Smooth muscle cell (in vitro differentiated cells): Measurements from ENCODE around the gene AURKB. TPM values are rescaled to one million over a fixed set of nuclear protein-coding genes. Genes with fewer than 3 reads are reported as not detected.
A peak's percentile ranks its signal among the peaks of the same experiment; 100 is the strongest.

Experiments
- DNase-seq: peaks from one replicate; lab custom pipeline; 2025; ENCODE audit not compliant: unreplicated experiment; lab: John Stamatoyannopoulos, UW
- H2AFZ ChIP-seq: fragments of 200-600 bp; sonication (generic); 2 replicates; pipeline ENCODE4 v1.6.0; 2016; ENCODE audit warnings: antibody characterized with exemption, low read depth, mild to moderate bottlenecking
- H3F3A ChIP-seq: fragments of 200-600 bp; sonication (generic); 2 replicates; pipeline ENCODE4 v1.6.0; 2017; ENCODE audit warnings: antibody characterized with exemption, low read depth
- H3K27ac ChIP-seq: fragments of 200-600 bp; sonication (generic); 2 replicates; pipeline ENCODE4 v1.5.1; 2016; ENCODE audit warnings: low read depth, mild to moderate bottlenecking
- H3K27me3 ChIP-seq: fragments of 200-600 bp; sonication (generic); 2 replicates; pipeline ENCODE4 v1.6.1; 2016; ENCODE audit warnings: low read depth, mild to moderate bottlenecking
- H3K36me3 ChIP-seq: fragments of 200-600 bp; sonication (generic); 2 replicates; pipeline ENCODE4 v1.5.1; 2016; ENCODE audit warnings: low read depth
- H3K4me1 ChIP-seq: fragments of 200-600 bp; sonication (generic); 2 replicates; pipeline ENCODE4 v1.5.1; 2016; ENCODE audit warnings: low read depth
- H3K4me2 ChIP-seq: fragments of 200-600 bp; sonication (generic); 2 replicates; pipeline ENCODE4 v1.6.0; 2016; ENCODE audit warnings: mild to moderate bottlenecking
- H3K4me3 ChIP-seq: fragments of 200-600 bp; sonication (generic); 2 replicates; pipeline ENCODE4 v1.5.1; 2016; ENCODE audit warnings: mild to moderate bottlenecking
- H3K79me2 ChIP-seq: fragments of 200-600 bp; sonication (generic); 2 replicates; pipeline ENCODE4 v1.6.0; 2016; ENCODE audit warnings: low read depth, mild to moderate bottlenecking
- H3K9ac ChIP-seq: fragments of 200-600 bp; sonication (generic); 2 replicates; pipeline ENCODE4 v1.6.0; 2016; ENCODE audit warnings: low read depth
- H3K9me3 ChIP-seq: fragments of 200-600 bp; sonication (generic); replicated peaks from 2 replicates; pipeline ENCODE4 v1.5.1; 2016; ENCODE audit warnings: low read depth
- H4K20me1 ChIP-seq: fragments of 200-600 bp; sonication (generic); 2 replicates; pipeline ENCODE4 v1.6.0; 2016; ENCODE audit warnings: low read depth
- WGBS: methylation state at CpG from one replicate; pipeline ENCODE4 v1.1.7; 2016; ENCODE audit warnings: low lambda C conversion rate; 5-methylcytosine and 5-hydroxymethylcytosine counted together
- polyA plus RNA-seq: library from polyadenylated mRNA; unstranded; fragments of >200 nt; fragmentation: Nextera tagmentation; extraction: Ambion mirVana; gene quantifications from 2 replicates; pipeline ENCODE4 v1.2.1, GENCODE V29; 2016
- total RNA-seq: library from RNA; depleted of rRNA; stranded (reverse); fragments of >200 nt; gene quantifications from 2 replicates; pipeline ENCODE4 v1.2.3, GENCODE V29; 2014
- TF ChIP-seq, protein P1 (sequence below): fragments of 200-600 bp; sonication (generic); IDR thresholded peaks from 2 replicates; pipeline ENCODE4 v1.5.1; 2017; ENCODE audit warnings: borderline replicate concordance, mild to moderate bottlenecking, antibody characterized with exemption; ENCODE audit not compliant: insufficient read depth, poor library complexity, severe bottlenecking

Gene AURKB
- total and polyA plus RNA-seq, 2 experiments from 2014 or later = 16.6 to 33.5 TPM

- Histone ChIP-seq H3K4me3 (peak overlapping the region; percentile 65), H3K4me2 (peak overlapping the region; percentile 92), H2AFZ (peak overlapping the region; percentile 80), H3K9me3 (no peaks in the 10 kb centered on the region), H3K9ac (peak overlapping the region; percentile 46), H3K27ac (peak overlapping the region; percentile 78), H3K4me1 (peaks cover 8% of the 10 kb centered on the region), H4K20me1 (no peaks in the 10 kb centered on the region), H3K27me3 (no peaks in the 10 kb centered on the region), H3K79me2 (peaks cover 22% of the 10 kb centered on the region), H3F3A (no peaks in the 10 kb centered on the region), H3K36me3 (no peaks in the 10 kb centered on the region)
- TF ChIP-seq, protein P1, sequence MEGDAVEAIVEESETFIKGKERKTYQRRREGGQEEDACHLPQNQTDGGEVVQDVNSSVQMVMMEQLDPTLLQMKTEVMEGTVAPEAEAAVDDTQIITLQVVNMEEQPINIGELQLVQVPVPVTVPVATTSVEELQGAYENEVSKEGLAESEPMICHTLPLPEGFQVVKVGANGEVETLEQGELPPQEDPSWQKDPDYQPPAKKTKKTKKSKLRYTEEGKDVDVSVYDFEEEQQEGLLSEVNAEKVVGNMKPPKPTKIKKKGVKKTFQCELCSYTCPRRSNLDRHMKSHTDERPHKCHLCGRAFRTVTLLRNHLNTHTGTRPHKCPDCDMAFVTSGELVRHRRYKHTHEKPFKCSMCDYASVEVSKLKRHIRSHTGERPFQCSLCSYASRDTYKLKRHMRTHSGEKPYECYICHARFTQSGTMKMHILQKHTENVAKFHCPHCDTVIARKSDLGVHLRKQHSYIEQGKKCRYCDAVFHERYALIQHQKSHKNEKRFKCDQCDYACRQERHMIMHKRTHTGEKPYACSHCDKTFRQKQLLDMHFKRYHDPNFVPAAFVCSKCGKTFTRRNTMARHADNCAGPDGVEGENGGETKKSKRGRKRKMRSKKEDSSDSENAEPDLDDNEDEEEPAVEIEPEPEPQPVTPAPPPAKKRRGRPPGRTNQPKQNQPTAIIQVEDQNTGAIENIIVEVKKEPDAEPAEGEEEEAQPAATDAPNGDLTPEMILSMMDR = no peak
- WGBS = 27% methylated on average over 22 of the region's 22 CpGs
- DNase-seq = no peak
Measured at GRCh38 chr17:8210761-8211458, 535 bp upstream of the AURKB start.

DNA sequence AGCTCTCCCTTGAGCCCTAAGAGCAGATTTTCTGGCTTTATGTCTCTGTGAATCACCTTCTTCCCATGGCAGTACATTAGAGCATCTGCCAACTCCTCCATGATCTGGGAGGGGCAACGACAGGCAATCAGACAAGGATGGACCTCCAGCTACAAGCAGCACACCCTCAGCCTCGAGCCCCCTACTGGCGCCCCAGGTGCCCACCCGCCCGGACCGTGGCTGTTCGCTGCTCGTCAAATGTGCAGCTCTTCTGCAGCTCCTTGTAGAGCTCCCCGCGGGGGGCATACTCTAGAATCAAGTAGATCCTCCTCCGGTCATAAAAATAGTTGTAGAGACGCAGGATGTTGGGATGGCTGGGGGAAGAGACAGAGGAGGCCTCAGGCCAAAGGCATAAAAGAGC lies 3.8 kb downstream of the AURKB start:
- Histone ChIP-seq H3K4me3 (no peak overlapping the region), H2AFZ (no peak overlapping the region), H3K4me2 (no peak overlapping the region), H3K9ac (no peak overlapping the region), H3K79me2 (peaks cover 22% of the 10 kb centered on the region), H4K20me1 (no peaks in the 10 kb centered on the region), H3K9me3 (no peaks in the 10 kb centered on the region), H3K27me3 (no peaks in the 10 kb centered on the region), H3K4me1 (peaks cover 8% of the 10 kb centered on the region), H3K36me3 (no peaks in the 10 kb centered on the region), H3F3A (no peaks in the 10 kb centered on the region), H3K27ac (no peak overlapping the region)
- no peak for DNase-seq
- WGBS = 98% methylated on average over 12 of the region's 12 CpGs
- TF ChIP-seq, protein P1 = no peak

DNA sequence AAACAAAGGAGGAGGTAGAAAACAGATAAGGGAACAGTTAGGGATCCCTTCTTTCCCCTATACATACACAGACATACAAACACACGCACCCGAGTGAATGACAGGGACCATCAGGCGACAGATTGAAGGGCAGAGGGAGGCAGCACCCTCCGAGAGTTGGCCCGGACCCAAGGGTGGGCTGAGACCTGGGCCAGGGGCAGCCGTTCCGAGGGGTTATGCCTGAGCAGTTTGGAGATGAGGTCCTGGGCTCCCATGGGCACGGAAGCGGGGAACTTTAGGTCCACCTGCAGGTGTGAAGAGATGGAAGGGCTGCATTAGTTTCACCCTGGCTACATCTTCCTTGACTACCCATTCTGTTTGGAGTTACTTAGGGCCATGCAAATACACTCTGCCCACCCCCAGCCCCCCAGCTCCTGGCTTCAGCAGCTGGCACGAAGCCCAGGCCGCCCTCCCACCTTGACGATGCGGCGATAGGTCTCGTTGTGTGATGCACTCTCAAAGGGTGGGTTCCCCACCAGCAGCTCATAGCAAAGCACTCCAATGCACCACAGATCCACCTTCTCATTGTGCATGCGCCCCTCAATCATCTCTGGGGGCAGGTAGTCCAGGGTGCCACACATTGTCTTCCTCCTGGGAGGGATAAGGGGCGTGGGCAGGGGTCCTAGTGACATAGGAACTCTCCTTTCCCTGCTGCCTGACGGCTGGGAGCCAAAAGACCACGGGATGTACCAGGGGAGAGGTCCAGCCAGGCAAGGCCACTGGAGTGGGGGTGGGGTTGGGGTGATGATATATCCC lies 5.4 kb downstream of the AURKB start:
- 95% methylated on average over 19 of the region's 19 CpGs for WGBS
- TF ChIP-seq, protein P1 = no peak
- H2AFZ ChIP-seq = no peak overlapping the region
- no peak overlapping the region for H3K9ac ChIP-seq
- no peak overlapping the region for H3K4me2 ChIP-seq
- no peaks in the 10 kb centered on the region for H3F3A ChIP-seq
- no peak overlapping the region for H3K4me3 ChIP-seq
- peaks cover 8% of the 10 kb centered on the region for H3K4me1 ChIP-seq
- no peaks in the 10 kb centered on the region for H4K20me1 ChIP-seq
- H3K36me3 ChIP-seq = no peaks in the 10 kb centered on the region
- peaks cover 22% of the 10 kb centered on the region for H3K79me2 ChIP-seq
- H3K27me3 ChIP-seq = no peaks in the 10 kb centered on the region
- H3K27ac ChIP-seq = no peak overlapping the region
- no peaks in the 10 kb centered on the region for H3K9me3 ChIP-seq
- no peak for DNase-seq
